Adrenal gland (tissue), 5 donors: ENCODE results near the gene CALN1.

Experiments
- POLR2A ChIP-seq, 2 donors: fragments of 450-650 bp; IDR thresholded peaks; one replicate each; pipeline ENCODE4 v1.6.1; 2017; ENCODE audit warnings: antibody characterized with exemption in 2 of 2, mild to moderate bottlenecking in 2 of 2, moderate library complexity in 1 of 2
- TF ChIP-seq, protein P1 (sequence below), 6 experiments: fragments of 450-650 bp in 4 of 6; fragments of 200-600 bp in 2 of 6; sonication (generic) in 1 of 6; IDR thresholded peaks; 1 replicate in 5 of 6; 2 replicates in 1 of 6; pipeline versions ENCODE4 v1.5.1 to v1.8.0; 2016 to 2021; ENCODE audit warnings: antibody characterized with exemption in 6 of 6, mild to moderate bottlenecking in 2 of 6, moderate library complexity in 1 of 6
- donor health status: DM: no; HTN: no; CAD: no.

- TF ChIP-seq POLR2A (IDR thresholded peaks at IDR 0.05): no peak
- TF ChIP-seq, protein P1, sequence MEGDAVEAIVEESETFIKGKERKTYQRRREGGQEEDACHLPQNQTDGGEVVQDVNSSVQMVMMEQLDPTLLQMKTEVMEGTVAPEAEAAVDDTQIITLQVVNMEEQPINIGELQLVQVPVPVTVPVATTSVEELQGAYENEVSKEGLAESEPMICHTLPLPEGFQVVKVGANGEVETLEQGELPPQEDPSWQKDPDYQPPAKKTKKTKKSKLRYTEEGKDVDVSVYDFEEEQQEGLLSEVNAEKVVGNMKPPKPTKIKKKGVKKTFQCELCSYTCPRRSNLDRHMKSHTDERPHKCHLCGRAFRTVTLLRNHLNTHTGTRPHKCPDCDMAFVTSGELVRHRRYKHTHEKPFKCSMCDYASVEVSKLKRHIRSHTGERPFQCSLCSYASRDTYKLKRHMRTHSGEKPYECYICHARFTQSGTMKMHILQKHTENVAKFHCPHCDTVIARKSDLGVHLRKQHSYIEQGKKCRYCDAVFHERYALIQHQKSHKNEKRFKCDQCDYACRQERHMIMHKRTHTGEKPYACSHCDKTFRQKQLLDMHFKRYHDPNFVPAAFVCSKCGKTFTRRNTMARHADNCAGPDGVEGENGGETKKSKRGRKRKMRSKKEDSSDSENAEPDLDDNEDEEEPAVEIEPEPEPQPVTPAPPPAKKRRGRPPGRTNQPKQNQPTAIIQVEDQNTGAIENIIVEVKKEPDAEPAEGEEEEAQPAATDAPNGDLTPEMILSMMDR (IDR thresholded peaks at IDR 0.05): no peak
These were observed 221.2 kb downstream of the CALN1 start for GRCh38 chr7:72190919-72191318.
